Neural cell (in vitro differentiated cells): Measurements from ENCODE around the gene IL3.

Source experiments
- CTCF ChIP-seq: fragments of 450-650 bp; IDR thresholded peaks from 2 replicates; pipeline ENCODE4 v1.5.1; 2014; ENCODE audit warnings: antibody characterized with exemption, mild to moderate bottlenecking, moderate library complexity; ENCODE audit not compliant: poor library complexity, severe bottlenecking
- EP300 ChIP-seq: fragments of 450-650 bp; conservative IDR thresholded peaks from 2 replicates; pipeline ENCODE4 v1.6.1; 2014; ENCODE audit warnings: antibody characterized with exemption, mild to moderate bottlenecking, moderate library complexity; ENCODE audit not compliant: poor library complexity, severe bottlenecking
- EZH2 ChIP-seq: fragments of 200-600, 300-800 bp; shearing (Covaris generic), sonication (generic); IDR thresholded peaks from 2 replicates; pipeline ENCODE4 v1.6.1; 2014; ENCODE audit warnings: antibody characterized with exemption, low read length, borderline replicate concordance, mild to moderate bottlenecking; ENCODE audit not compliant: insufficient read depth, poor library complexity, severe bottlenecking
- MXI1 ChIP-seq: fragments of 450-650 bp; conservative IDR thresholded peaks from 2 replicates; pipeline ENCODE4 v1.6.1; 2014; ENCODE audit warnings: antibody characterized with exemption, mild to moderate bottlenecking; ENCODE audit not compliant: poor library complexity, severe bottlenecking
- POLR2AphosphoS5 ChIP-seq: IDR thresholded peaks from 2 replicates; pipeline ENCODE4 v1.6.1; 2012
- RAD21 ChIP-seq: fragments of 450-650 bp; conservative IDR thresholded peaks from 2 replicates; pipeline ENCODE4 v1.6.1; 2014; ENCODE audit warnings: antibody characterized with exemption, mild to moderate bottlenecking, moderate library complexity
- REST ChIP-seq: IDR thresholded peaks from 2 replicates; pipeline ENCODE4 v1.6.1; 2012; ENCODE audit warnings: borderline replicate concordance
- SMC3 ChIP-seq: fragments of 450-650 bp; conservative IDR thresholded peaks from 2 replicates; pipeline ENCODE4 v1.6.1; 2014; ENCODE audit warnings: antibody characterized with exemption, mild to moderate bottlenecking, moderate library complexity; ENCODE audit not compliant: poor library complexity
- TAF1 ChIP-seq: IDR thresholded peaks from 2 replicates; pipeline ENCODE4 v1.6.1; 2012; ENCODE audit warnings: low read depth

GRCh38 chr5:132053483-132053882 lies 7.0 kb upstream of the IL3 start:
- no peak for TF ChIP-seq REST
- no peak for TF ChIP-seq CTCF
- no peak for TF ChIP-seq EZH2
- no peak for TF ChIP-seq RAD21
- no peak for TF ChIP-seq POLR2AphosphoS5
- TF ChIP-seq EP300 = no peak
- TF ChIP-seq TAF1 = no peak
- TF ChIP-seq MXI1 = no peak
- TF ChIP-seq SMC3 = no peak
